GM18526 (cell line): ENCODE results near the gene PRDM15.

ENCODE experiments used
- POLR2A ChIP-seq: IDR thresholded peaks from 3 replicates; pipeline ENCODE4 v1.6.1; 2011; ENCODE audit not compliant: insufficient read length; ENCODE audit errors: extremely low read depth

Gene PRDM15

GRCh38 chr21:41761934-41762635, 117.1 kb downstream of the PRDM15 start:
- no peak for TF ChIP-seq POLR2A

- TF ChIP-seq POLR2A: no peak
Observed at GRCh38 chr21:41761211-41761933, 117.8 kb downstream of the PRDM15 start.

- TF ChIP-seq POLR2A: no peak
Observed at GRCh38 chr21:41760411-41760810, 118.7 kb downstream of the PRDM15 start.

- no peak for TF ChIP-seq POLR2A
Observed at GRCh38 chr21:41759926-41760325, 119.2 kb downstream of the PRDM15 start.

GRCh38 chr21:41759214-41759840, 119.8 kb downstream of the PRDM15 start:
- no peak for TF ChIP-seq POLR2A

- TF ChIP-seq POLR2A: no peak
Observed at GRCh38 chr21:41758550-41758949, 120.6 kb downstream of the PRDM15 start.

- TF ChIP-seq POLR2A: no peak
Observed at GRCh38 chr21:41755934-41756773, 123.0 kb downstream of the PRDM15 start.

- no peak for TF ChIP-seq POLR2A
Observed at GRCh38 chr21:41755258-41755933, 123.7 kb downstream of the PRDM15 start.

GRCh38 chr21:41754479-41754891, 124.7 kb downstream of the PRDM15 start:
- no peak for TF ChIP-seq POLR2A

GRCh38 chr21:41753006-41753898, 125.9 kb downstream of the PRDM15 start:
- TF ChIP-seq POLR2A: no peak

- TF ChIP-seq POLR2A: no peak
Observed at GRCh38 chr21:41752231-41752681, 126.9 kb downstream of the PRDM15 start.

GRCh38 chr21:41751611-41752011, 127.5 kb downstream of the PRDM15 start:
- TF ChIP-seq POLR2A: no peak

- no peak for TF ChIP-seq POLR2A
Observed at GRCh38 chr21:41750532-41751151, 128.5 kb downstream of the PRDM15 start.
